Gastrocnemius medialis (tissue), 4 donors: Measurements from ENCODE around the gene PTPRC. TPM values are rescaled to one million over a fixed set of nuclear protein-coding genes. Genes with fewer than 3 reads are reported as not detected.

ENCODE experiments used
- ATAC-seq, 2 donors: fragments of 150-250 bp; one replicate each; pipeline ENCODE4 v1.9.1; 2016
- DNase-seq, 2 donors: peaks; one replicate each; pipeline ENCODE4 v3.0.0-alpha.2; 2019
- H3K27ac ChIP-seq, 4 donors: fragments of 200-600 bp; sonication (generic); 1 replicate in 1 of 4; 2 replicates in 3 of 4; pipeline ENCODE4 v1.5.1; 2016 to 2018; ENCODE audit warnings: mild to moderate bottlenecking in 2 of 4, moderate library complexity in 1 of 4
- H3K27me3 ChIP-seq, 3 donors: fragments of 200-600 bp; sonication (generic) in 2 of 3; 1 replicate in 1 of 3; 2 replicates in 2 of 3; pipeline versions ENCODE4 v1.5.1 to v1.6.0; 2016 to 2019; ENCODE audit warnings: mild to moderate bottlenecking in 1 of 3, moderate library complexity in 1 of 3
- H3K36me3 ChIP-seq, 2 donors: fragments of 200-600 bp; sonication (generic) in 1 of 2; one replicate each; pipeline ENCODE4 v1.5.1; 2017 to 2018
- H3K4me1 ChIP-seq, 2 donors: fragments of 200-600 bp; sonication (generic) in 1 of 2; one replicate each; pipeline ENCODE4 v1.5.1; 2016 to 2017; ENCODE audit warnings: mild to moderate bottlenecking in 2 of 2
- H3K4me3 ChIP-seq, 4 donors: fragments of 200-600 bp; sonication (generic) in 3 of 4; 1 replicate in 1 of 4; 2 replicates in 3 of 4; pipeline ENCODE4 v1.5.1; 2016 to 2019; ENCODE audit warnings: mild to moderate bottlenecking in 2 of 4
- H3K9me3 ChIP-seq, 3 donors: fragments of 200-600 bp; sonication (generic) in 2 of 3; 1 replicate in 1 of 3; 2 replicates in 2 of 3; pipeline ENCODE4 v1.5.1; 2016 to 2019
- CTCF ChIP-seq, 5 experiments: fragments of 450-650 bp in 3 of 5; fragments of 200-600 bp in 2 of 5; sonication (generic) in 2 of 5; IDR thresholded peaks in 4 of 5; conservative IDR thresholded peaks in 1 of 5; 1 replicate in 4 of 5; 2 replicates in 1 of 5; pipeline ENCODE4 v1.5.1; 2016 to 2019; ENCODE audit warnings: antibody characterized with exemption in 5 of 5, mild to moderate bottlenecking in 3 of 5, moderate library complexity in 3 of 5
- POLR2A ChIP-seq, 2 donors: fragments of 450-650 bp; IDR thresholded peaks; one replicate each; pipeline ENCODE4 v1.6.1; 2017; ENCODE audit warnings: antibody characterized with exemption in 2 of 2, mild to moderate bottlenecking in 2 of 2, moderate library complexity in 2 of 2
- in situ Hi-C, 4 donors: fragments of 200-750 bp; cut with MboI; loops; one replicate each; pipeline versions ENCODE4 v1.15.0 to v1.8.0; 2017; ENCODE audit warnings: low sequenced_read_pairs in 4 of 4
- intact Hi-C: fragments of 100-400 bp; cut with DNase I; formaldehyde crosslinking; loops from one replicate; pipeline ENCODE4 v1.15.1; 2023; ENCODE audit warnings: low total_unique reads
- total RNA-seq, 4 donors: library from RNA; depleted of rRNA; stranded (reverse); fragments of >200 nt; gene quantifications; one replicate each; pipeline versions ENCODE4 v1.1.0 to v1.2.3, GENCODE V29; 2016

Gene PTPRC
- total RNA-seq, 4 donors from 2014 or later, result 1.7 to 10.4 (median 5.3) TPM

GRCh38 chr1:198631292-198631691 lies 7.5 kb upstream of the PTPRC start:
- DNase-seq (no peak), ATAC-seq (no peak)
- Histone ChIP-seq H3K36me3 (no peaks in the 10 kb centered on the region), H3K4me1 (no peaks in the 10 kb centered on the region), H3K4me3 (no peak overlapping the region), H3K9me3 (no peaks in the 10 kb centered on the region), H3K27me3 (no peaks in the 10 kb centered on the region), H3K27ac (no peak overlapping the region)
- intact Hi-C loops, result no loop called here
- TF ChIP-seq CTCF (IDR thresholded peaks at IDR 0.05 in 4 of 5, conservative IDR thresholded peaks at IDR 0.05 in 1 of 5), result no peak
- TF ChIP-seq POLR2A (IDR thresholded peaks at IDR 0.05), result no peak
- in situ Hi-C loops, result no loop called here

- H3K9me3 ChIP-seq, result no peaks in the 10 kb centered on the region
- no peak overlapping the region for H3K4me3 ChIP-seq
- H3K4me1 ChIP-seq, result no peaks in the 10 kb centered on the region
- H3K27ac ChIP-seq, result no peak overlapping the region
- in situ Hi-C loops (no loop called here), intact Hi-C loops (no loop called here)
- H3K27me3 ChIP-seq, result no peaks in the 10 kb centered on the region
- ATAC-seq (no peak), DNase-seq (no peak)
- TF ChIP-seq CTCF (IDR thresholded peaks at IDR 0.05 in 4 of 5, conservative IDR thresholded peaks at IDR 0.05 in 1 of 5), result no peak
- H3K36me3 ChIP-seq, result no peaks in the 10 kb centered on the region
These were observed 6.8 kb upstream of the PTPRC start for GRCh38 chr1:198632007-198632406.

- intact Hi-C loops, result no loop called here
- Histone ChIP-seq H3K27ac (no peak overlapping the region), H3K4me1 (no peaks in the 10 kb centered on the region), H3K4me3 (no peak overlapping the region), H3K9me3 (no peaks in the 10 kb centered on the region), H3K36me3 (no peaks in the 10 kb centered on the region), H3K27me3 (no peaks in the 10 kb centered on the region)
- DNase-seq (no peak), ATAC-seq (no peak)
- TF ChIP-seq POLR2A (IDR thresholded peaks at IDR 0.05) (no peak), CTCF (IDR thresholded peaks at IDR 0.05 in 4 of 5, conservative IDR thresholded peaks at IDR 0.05 in 1 of 5) (no peak)
- in situ Hi-C loops, result no loop called here
These were observed 5.1 kb upstream of the PTPRC start for GRCh38 chr1:198633675-198634121.

GRCh38 chr1:198635964-198636363 lies 2.9 kb upstream of the PTPRC start:
- TF ChIP-seq CTCF (IDR thresholded peaks at IDR 0.05 in 4 of 5, conservative IDR thresholded peaks at IDR 0.05 in 1 of 5) (no peak), POLR2A (IDR thresholded peaks at IDR 0.05) (no peak)
- Histone ChIP-seq H3K27ac (no peak overlapping the region), H3K9me3 (no peaks in the 10 kb centered on the region), H3K4me1 (no peaks in the 10 kb centered on the region), H3K36me3 (no peaks in the 10 kb centered on the region), H3K4me3 (no peak overlapping the region), H3K27me3 (no peaks in the 10 kb centered on the region)
- intact Hi-C loops (no loop called here), in situ Hi-C loops (no loop called here)
- no peak for ATAC-seq
- DNase-seq, result no peak

- no peaks in the 10 kb centered on the region for H3K4me1 ChIP-seq
- intact Hi-C loops, result no loop called here
- ATAC-seq (no peak), DNase-seq (no peak)
- no peak overlapping the region for H3K27ac ChIP-seq
- H3K9me3 ChIP-seq, result no peaks in the 10 kb centered on the region
- H3K36me3 ChIP-seq, result no peaks in the 10 kb centered on the region
- H3K27me3 ChIP-seq, result no peaks in the 10 kb centered on the region
- no peak overlapping the region for H3K4me3 ChIP-seq
- in situ Hi-C loops, result no loop called here
- TF ChIP-seq CTCF (IDR thresholded peaks at IDR 0.05 in 4 of 5, conservative IDR thresholded peaks at IDR 0.05 in 1 of 5), result no peak
- TF ChIP-seq POLR2A (IDR thresholded peaks at IDR 0.05), result no peak
These were observed 2.4 kb upstream of the PTPRC start for GRCh38 chr1:198636391-198636790.
